Activated gamma-delta T cell treated with anti-CD3 and anti-CD28 coated beads, Interleukin-2, amount 50 U/mL, for 16 hours (primary cell): ENCODE results near the gene MAN2B1.
"Not testable (repeated sequence)": the region's sequence is repeated elsewhere in the genome, so short reads cannot be mapped to it uniquely, and the experiment has no call there.

Experiments
- DNase-seq: peaks from one replicate; pipeline ENCODE4 v3.0.0-alpha.2; 2020; ENCODE audit warnings: low read depth

The MAN2B1 gene

DNA sequence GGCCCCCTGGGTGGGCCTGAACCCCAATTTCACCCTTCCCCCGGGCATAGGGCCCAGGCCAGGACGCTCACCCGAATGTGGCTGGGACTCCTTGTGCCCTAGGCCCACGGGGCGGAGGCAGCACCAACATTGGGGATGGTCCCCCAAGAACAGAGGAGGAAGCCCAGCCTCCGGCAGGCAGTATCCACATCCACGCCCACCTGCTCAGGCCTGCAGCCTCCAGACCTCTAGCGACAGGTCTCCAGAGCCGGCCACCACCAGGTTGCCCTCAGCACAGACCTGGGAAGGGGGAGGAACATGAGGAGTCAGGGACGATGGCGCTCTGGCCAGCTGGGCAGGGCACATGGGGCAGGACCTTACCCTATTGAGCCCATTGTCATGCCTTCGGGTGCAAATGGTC is 22.5 kb upstream of the MAN2B1 start:
- DNase-seq: no peak

DNA sequence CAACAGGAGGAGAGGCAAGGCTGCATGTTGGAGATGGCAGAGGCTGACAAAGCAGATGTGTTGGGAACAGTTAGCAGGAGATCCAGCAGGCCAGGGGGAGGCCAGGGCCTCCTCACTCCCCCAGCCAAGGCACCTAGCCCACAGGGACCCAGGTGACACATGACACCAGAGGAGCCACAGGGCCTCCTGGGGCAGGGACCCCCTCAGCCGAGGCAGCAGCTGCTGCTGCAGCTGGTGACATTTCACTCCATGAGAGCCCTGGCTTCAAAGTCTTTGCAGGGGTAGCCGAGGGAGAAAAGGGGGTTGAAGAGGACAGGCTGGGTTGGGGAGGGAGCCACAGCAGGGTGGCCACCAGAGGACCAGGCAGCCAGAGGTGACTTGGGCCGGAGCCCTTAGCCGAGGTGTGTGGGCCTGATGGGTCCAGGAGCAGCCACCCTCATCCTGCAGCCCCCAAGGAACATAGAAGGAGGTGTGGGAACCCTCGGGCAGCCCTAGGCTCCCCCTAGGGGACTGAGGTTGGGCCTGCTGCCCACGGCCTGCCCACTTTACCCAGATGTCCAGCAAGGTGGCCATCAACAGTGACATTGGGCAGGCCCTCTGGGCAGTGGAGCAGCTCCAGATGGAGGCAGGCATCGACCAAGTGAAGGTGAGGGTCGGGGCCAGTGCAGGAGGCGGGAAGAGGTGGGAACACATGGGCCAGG is 21.1 kb upstream of the MAN2B1 start, which contains the start of gene GNG14:
GNG14 (plus strand) TSS at position 503 of the 701 bp plus-strand sequence; CDS start at position 554, 51 bp downstream.
- DNase-seq: no peak

DNA sequence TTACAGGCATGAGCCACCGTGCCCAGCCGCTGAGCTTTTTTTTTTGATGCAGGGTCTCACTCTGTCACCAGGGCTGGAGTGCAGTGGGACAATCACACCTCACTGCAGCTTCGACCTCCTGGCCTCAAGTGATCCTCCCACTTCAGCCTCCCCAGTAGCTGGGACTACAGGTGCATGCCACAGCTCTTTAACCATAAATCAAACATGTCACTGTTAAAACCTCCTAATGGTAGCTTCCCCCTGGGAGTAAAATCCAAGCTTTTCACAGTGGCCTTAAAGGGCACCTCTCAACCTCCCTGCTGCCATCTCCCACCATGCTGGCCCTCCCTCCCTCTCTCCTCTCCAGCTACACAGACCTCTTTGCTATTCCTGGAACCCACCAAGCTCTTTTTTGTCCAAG is 19.3 kb upstream of the MAN2B1 start:
- DNase-seq: no peak

DNA sequence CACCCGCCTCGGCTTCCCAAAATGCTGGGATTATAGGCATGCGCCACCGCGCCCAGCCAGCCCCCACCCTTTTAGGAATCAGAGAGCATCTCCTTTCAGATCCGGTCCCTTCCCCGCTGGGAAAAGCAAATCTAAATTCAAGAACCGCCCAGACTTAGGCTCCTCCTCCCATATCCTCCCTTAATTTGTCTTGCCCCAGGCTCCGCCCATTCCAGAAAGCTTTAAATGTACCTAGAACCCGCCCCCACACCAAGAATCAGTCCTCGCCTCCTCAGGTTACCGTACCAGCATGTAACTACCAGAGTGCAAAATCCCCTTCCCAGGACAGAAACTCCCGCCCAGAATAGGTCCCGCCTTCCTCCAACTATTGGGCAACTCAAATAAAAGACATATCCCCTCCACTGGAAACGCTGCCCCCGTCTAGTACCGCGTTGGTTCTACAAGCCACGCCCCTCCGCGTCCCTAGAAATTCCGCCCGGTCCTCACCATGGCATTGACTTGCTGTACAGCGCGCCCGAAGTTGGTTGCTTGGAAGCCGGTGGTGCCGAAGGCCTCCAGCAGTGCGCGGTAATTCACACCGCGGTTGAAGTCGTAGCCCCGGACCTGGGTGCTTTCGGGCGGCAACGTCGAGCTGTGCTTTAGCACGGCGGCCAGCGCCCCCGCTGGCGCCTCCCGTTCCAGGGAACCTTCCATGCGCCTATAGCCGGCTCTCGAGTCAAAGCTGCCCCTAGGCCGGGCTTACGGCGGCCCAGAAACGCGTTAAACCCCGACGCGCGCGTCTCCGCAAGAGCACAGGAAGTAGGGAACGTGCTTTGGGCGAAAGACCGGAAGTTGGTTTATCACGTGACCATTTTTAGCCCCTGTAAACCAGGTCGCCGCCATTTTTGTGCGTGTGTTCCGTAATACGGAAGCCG is 14.8 kb upstream of the MAN2B1 start, which contains the start of gene DHPS:
DHPS (minus strand) TSS at position 807 of the 914 bp plus-strand sequence; CDS start at position 693, 114 bp downstream.
- peak; percentile 80 for DNase-seq

DNA sequence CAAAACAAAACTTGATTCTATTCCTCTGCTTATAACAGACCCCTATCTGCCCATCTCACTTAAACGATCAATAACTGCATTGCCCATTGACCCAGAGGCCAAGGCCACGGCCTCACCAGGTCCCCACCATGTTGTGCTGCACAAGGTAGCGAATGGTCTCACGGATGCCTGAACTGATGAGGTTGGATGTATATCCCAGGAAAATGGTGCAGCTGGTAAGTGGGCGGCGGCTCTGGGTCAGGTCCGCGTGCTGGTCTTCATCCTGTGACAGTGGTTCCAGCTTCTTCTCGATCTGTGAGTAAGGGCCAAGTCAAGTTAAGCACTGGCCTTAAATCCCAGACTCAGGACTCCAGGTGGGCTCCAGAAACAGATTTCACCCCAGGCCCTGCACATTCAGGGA is 13.5 kb upstream of the MAN2B1 start:
- no peak for DNase-seq

DNA sequence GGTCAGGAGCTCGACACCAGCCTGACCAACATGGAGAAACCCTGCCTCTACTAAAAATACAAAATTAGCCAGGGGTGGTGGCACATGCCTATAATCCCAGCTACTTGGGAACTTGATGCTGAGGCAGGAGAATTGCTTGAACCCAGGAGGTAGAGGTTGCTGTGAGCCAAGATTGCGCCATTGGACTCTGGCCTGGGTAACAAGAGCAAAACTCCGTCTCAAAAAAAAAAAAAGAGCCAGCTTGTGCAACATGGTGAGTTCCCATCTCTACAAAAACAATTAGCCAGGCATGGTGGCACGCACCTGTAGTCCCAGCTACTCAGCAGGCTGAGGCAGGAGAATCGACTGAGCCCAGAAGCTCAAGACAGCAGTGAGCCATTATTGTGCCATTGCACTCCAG is 11.5 kb upstream of the MAN2B1 start:
- DNase-seq: not testable (repeated sequence)

DNA sequence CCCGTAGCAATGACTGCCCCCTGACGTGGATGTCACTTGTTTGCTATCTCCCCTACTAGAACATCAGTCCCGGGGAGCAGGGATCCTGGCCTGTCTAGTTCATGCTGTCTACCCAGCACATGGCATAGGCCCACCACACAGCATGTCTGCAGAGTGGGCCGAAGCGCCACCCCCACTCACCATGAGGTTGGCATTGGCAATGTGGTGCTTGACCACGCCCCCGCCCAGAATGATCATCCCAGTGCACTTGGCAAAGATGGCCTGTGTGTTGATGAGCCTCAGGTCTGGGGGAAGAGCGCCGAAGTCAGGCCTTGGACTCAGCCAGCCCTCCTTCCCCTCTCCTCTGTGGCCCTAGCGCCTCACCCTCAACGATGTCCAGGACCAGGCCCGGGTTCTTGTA is 10.4 kb upstream of the MAN2B1 start:
- DNase-seq: no peak

DNA sequence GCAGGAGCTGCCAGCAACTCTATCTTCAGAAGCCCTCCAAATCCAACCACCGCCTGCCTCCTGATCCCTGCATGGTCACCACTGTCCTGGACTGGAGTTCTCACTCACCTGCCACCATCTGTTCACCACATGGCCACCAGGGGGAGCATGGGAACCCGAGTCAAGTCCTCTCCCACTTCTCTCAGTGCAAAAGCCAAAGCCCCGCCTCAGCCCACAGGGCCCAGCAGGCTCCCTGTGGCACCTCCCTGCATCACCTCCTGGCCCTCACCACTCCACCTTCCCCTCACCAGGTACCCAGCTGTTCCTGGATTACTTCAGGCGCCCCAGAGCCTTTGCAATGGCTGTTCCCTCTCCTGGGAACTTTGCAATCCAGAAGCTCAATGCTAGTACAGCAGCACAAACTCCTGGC is 9.8 kb upstream of the MAN2B1 start:
- peak; percentile 84 for DNase-seq

DNA sequence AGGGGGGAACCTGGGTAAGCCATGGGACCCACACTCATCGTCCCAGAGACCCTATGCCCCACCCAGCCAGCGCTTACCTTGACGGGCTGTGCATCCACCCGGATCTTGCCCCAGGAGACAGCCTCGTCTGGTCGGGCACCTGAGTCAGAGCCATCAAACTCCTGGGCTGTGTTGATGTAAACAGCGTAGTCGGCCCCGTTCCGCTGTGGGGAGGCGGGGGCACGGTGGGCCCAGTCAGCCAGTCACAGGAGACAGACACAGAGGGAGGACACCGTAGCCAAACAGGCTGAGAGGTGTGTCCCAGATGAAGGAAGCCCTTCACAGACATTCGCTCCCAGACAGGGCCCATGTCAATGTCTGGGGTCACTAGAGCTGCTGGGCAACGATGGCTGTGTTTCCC is 9.4 kb upstream of the MAN2B1 start:
- DNase-seq: no peak

DNA sequence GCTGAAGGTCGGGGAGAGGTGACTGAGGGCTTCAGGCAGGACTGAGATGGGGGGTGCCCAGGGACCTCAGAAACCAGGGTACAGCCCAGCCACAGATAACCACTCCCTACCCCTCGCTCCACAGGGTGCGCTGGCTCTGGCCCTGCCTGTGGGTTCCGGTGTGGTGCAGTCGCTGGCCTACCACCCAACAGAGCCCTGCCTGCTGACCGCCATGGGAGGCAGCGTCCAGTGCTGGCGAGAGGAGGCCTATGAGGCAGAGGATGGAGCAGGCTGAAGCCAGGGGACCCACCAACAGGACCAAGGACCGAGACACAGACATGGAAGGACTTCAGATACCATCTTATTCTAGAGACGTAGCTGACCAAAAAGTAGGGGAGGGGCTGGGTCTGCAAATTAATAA is 8.9 kb upstream of the MAN2B1 start:
- DNase-seq: no peak

DNA sequence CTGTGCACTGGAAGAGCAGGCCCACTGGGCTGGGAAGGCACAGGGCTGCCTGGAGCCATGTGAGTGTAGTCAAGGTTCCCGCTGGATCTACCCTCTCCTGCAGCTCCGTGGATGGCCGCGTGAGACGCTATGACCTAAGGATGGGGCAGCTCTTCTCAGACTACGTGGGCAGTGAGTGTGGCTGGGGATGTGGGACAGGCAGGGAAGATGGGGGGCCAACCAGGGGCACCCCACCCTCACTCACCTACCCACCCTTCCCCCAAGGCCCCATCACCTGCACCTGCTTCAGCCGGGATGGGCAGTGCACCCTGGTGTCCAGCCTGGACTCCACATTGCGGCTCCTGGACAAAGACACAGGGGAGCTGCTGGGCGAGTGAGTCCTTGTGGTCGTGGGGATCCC is 6.2 kb upstream of the MAN2B1 start:
- DNase-seq: no peak

DNA sequence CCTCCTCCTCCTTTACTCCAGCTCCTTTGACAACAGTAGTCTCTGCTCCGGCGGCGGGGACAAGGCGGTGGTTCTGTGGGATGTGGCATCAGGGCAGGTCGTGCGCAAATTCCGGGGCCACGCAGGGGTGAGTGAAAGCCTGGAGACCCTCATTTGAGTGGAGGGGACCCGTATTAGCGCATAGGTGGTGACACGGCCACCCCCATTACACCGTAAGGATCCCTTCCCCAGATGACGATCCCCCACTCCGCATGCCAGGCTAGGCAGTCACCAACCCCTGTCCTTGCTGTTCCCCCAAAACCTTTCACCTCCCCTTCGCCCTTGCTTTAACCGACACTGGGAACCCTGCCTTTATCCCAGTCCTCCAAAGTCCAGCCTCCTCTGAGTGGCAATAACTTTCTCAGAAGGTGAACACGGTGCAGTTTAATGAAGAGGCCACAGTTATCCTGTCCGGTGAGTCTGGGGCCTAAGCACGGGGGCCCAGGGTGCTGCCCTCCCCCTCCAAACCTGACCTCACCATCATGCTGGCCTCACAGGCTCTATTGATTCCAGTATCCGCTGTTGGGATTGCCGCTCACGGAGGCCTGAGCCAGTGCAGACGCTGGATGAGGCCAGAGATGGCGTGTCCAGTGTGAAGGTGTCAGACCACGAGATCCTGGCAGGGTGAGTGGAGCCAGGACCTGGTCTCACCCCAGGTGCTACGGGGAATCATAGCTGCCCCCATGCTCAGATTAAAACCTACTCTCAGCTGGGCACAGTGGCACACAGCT is 3.8 kb upstream of the MAN2B1 start:
- DNase-seq: no peak

DNA sequence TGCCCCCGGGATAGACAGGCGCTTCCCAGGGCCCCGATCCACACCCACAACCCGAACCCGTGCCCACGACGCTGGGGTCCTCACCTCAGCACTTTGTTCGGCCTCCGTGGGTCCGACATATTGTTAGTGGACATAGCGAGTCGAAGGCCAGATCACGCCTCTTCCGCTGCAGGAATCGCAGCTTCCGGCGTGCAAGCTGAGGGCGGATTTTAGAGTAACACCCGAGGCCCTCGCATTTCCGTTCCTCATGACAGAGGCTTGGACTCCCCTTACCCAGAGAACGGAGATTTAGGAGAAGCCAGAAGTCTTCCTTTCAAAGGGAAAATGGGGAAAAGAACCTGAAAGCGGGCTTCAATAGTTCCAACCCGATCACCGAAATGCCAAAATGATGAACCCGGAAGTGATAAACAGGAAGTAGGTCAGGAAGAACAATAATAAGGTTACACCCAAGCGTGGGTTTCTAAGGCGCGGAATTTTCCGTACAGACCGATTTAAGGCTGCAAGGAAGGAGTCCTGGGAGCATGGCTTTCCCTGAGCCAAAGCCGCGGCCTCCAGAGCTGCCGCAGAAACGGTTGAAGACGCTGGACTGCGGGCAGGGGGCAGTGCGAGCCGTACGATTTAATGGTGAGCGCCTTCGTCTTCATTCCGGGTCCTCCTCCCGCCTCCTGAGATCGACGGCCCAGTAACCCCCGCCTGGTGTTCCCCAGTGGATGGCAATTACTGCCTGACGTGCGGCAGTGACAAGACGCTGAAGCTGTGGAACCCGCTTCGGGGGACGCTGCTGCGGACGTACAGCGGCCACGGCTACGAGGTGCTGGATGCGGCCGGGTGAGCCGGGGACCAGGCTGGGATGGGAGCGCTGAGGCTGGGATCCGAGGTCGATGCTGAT is 3.0 kb upstream of the MAN2B1 start:
- DNase-seq: peak; percentile 65

DNA sequence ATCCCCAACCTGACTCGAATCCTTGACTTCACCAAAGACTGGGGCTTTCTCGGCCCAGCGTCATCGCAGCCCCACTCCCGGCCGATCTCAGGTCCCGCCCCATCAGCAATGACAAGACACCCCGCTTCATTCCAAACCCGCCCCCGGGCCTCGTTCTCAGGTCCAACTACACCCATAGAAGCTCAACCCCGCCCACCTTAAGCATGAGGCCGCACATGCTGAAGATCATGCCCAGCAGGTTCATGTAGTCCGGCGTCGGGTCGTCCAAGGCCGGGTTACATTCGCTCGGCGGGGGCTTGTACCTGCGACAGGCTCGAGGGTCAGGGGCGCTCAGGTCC is 2.4 kb upstream of the MAN2B1 start:
- peak; percentile 47 for DNase-seq

DNA sequence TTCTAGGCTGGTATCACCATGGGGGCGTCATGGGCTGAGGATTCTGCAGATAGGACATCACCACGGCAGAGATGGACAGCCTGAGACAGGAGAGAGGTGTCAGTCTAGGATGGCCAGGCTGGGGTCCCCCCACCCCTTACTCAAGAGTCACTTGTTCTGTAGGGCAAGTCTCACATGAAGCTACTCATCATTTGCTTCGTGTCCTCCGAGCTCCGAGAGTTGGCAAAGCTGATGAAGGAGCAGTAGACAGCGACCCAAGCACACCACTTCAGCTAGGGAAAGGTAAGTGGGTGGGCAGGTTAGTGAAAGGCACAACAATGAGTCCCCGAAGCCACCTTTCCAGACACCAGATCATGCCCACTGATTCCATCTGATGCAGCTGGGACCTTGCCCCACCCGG is 1.8 kb upstream of the MAN2B1 start:
- DNase-seq: no peak

DNA sequence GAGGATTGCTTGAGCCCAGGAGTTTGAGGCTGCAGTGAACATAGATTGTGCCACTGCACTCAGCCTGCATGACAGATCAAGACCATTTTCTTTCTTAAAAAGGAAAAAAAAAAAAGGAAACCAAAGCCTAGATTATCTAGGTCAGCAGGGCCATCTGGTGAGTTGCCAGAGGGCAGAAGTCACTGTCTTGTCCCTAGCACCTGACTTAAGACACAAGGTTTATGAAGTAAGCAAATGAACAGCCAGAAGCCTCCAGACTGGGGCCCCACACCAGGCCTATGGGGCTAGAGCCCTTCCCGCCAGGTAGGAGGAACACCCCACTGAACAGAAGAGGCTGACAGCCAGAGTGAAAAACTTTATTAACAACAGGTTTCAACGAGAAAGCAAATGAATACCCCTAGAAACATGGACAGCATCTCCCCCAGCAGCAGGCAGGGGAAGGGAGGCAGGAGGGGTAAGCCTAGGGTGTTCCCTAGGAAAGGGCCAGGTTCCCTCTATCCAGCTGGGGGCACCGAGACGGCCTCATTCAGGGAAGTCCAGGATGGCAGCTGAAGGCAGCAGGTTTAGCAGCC is 1.3 kb upstream of the MAN2B1 start:
- DNase-seq: no peak

DNA sequence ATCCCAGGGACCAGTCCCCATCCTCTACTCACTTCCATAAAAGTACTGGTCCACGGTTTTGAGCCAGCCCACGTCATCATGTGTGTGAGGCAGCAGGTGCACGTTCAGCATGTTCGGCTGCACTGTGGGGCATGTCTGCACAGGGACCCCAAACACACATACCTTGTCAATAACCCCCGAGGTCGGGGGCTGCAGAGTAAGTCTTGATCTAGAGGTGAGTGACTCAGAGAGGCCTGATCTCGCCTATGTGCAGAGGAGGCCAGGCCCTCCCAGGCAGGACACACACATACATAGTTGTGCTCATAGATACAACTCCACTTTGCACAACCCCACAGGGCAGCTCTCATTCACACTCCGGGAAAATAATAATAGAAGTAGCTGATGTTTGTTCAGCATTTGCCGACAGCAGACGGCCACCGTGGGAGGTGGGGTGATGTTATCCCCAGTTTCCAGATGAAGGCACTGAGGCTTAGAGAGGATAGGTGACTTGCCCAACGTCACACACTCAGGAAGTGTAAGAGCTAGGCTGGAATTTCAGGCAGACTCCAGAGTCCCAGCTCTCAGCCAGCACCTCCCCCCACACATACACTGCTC is 774 bp downstream of the MAN2B1 start:
- no peak for DNase-seq

DNA sequence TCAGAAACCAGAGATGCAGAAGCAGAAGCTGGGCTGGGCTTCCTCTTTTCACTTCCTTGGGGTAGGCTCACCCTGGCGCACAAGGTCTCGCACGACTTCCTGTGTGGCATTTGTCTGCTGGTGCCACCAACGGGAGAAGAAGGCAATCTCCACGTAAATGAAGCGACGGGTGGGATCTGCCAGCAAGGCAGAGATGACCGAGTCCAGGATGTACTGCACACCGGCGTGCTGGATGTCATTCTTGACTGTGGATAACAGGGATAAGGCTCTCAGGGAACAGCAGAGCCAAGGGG is 1.3 kb downstream of the MAN2B1 start:
- no peak for DNase-seq

DNA sequence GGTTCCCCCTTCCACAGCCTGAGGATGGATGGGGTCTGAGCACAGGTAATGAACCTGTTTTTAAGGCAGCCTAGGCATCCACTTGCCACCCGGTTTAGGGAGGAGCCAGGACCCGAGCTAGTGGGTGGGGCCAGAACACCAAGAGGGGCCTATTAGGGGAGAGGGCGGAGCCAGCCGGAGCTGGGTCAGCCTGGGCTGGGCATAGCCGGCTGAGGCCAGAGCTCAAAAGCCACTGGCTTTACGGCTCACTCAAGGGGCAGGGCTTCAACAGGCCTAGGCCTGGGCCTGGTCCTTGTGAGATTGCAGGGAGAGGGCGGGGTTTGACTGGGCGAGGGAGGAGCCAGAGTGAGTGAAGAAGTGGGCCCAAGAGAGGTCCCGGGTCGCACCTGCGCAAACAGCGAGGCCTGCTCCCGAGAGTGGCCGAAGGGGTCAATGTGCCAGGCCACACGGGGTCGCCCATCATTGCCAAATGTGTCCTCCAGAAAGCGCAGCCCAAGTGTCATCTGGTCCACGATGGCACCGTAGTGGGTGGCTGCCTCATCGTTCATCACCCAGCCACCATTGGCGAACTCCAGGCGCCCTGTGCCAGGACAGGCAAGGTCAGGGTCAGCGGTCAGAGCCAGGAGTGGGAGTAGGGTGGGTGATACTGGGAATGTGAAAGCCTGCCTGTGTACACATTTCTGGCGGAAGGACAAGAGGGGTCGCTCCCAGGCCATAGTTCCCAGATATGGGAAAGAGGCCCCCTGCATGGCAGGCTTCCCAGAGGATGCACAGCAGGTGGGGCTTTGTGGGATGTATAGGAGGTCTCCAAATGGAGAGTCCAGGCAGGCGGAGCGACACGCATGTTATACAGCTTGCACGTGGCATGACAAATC is 1.9 kb downstream of the MAN2B1 start:
- no peak for DNase-seq

DNA sequence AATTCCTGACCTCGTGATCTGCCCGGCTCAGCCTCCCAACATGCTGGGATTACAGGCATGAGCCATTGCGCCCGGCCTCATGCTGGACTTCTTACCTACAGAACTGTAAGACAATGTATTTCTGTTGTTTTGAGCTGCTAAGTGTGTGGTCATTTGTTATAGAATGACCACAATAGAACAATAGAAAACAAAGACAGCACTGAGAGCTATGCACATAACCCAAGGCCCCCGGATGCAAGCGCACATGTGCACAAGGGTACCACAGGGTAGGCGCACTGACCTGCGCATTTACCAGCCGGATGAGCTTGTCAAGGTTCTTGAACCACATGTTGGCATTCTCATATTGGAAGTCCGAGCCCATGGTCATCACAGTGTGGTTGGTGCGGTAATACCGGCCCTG is 5.6 kb downstream of the MAN2B1 start:
- DNase-seq: no peak
